Stimulated activated CD8-positive, alpha-beta memory T cell treated with anti-CD3 and anti-CD28 coated beads, Interleukin-4, amount 100 ng/mL, for 4 hours (primary cell): Measurements from ENCODE around the gene CRYBB3.

ENCODE experiments used
- DNase-seq, 2 donors: peaks; one replicate each; pipeline ENCODE4 v3.0.0-alpha.2; 2020; ENCODE audit warnings: low read depth in 2 of 2, low spot score in 1 of 2

Gene CRYBB3

DNA sequence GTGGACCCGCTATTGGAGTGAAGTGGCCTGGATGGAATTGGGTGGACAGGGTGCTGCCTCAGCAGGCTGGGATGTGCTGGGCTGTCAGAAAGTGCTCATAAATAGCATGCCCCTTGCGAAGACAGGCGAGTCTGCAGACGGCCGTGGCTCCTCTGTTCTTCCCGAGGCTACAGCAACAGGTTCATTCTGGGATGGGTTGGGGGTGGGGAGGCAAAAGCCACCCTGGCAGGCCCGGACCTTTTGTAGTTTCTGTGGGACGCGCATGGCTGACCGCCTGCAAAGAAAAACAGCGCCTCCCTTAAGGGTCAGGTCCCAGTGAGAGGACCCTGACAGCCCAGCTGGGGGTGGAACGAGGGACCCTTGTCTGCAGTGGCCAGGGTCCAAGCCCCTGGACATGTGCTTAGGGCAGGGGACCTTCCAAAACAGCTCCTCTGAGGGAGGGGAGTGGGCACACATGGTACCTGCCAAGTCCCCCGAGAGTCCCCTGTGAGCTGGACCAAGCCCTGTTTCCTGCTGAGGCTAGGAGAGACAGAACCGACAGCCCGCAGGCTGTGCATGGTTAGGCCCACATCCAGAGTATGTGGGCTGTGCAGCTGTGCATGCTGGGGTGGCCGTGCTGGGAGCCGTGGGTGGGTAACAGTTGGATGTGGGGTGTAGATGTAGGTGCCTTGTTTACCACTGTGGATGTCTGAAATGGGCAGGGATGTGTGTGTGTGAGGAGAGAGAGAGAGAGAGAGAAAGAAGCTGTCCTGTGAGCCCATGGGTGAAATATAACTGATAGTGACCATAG, at the start of gene CRYBB3:
Gene CRYBB3, plus strand, starts transcription at position 128 of the 790 bp plus-strand sequence. CDS start 1,539 bp downstream, outside the sequence.
- no peak for DNase-seq

- no peak for DNase-seq
Measured at GRCh38 chr22:25153961-25154666, 45.5 kb upstream of the CRYBB3 start.

GRCh38 chr22:25154667-25154999, 45.0 kb upstream of the CRYBB3 start:
- no peak for DNase-seq

DNA sequence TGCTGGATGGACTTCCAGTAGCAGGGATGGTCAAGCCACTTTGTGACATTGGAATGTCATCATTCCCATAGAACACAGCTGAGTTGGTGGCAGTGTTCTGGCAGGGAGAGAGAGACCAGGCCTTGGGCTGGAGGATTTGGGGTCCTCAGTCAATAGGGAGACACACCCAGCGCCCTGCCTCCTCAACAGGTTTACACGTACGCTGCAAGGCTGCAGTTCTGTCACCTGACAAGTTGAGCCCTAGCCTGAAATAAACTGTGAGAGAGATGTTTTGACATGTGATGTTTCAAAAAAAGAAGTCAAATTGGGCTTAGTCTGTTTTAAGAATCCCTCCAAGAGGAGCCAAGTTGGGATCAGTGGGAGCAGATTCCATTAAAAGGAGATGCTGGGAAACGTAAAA, 42.9 kb upstream of the CRYBB3 start:
- DNase-seq = no peak

DNA sequence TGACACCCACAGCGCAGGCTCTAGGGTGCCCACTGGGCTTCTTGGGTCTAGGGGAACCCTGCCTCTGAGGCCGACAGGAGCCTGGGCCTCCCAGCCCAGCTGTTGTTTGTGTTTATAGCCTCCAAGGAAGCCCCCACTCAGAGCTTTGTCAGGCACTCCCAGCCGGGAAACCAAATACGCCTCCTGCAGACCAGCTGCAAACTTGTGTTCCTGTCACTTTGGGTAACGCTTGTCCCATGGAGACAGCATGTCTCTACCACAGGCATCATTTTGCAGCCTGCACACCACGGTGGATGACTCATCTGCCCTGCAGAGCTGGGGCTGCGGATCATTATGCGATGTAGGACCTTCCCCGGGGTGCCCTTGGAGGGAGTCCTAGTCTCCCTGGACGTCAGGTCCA, 40.6 kb upstream of the CRYBB3 start:
- no peak for DNase-seq

DNA sequence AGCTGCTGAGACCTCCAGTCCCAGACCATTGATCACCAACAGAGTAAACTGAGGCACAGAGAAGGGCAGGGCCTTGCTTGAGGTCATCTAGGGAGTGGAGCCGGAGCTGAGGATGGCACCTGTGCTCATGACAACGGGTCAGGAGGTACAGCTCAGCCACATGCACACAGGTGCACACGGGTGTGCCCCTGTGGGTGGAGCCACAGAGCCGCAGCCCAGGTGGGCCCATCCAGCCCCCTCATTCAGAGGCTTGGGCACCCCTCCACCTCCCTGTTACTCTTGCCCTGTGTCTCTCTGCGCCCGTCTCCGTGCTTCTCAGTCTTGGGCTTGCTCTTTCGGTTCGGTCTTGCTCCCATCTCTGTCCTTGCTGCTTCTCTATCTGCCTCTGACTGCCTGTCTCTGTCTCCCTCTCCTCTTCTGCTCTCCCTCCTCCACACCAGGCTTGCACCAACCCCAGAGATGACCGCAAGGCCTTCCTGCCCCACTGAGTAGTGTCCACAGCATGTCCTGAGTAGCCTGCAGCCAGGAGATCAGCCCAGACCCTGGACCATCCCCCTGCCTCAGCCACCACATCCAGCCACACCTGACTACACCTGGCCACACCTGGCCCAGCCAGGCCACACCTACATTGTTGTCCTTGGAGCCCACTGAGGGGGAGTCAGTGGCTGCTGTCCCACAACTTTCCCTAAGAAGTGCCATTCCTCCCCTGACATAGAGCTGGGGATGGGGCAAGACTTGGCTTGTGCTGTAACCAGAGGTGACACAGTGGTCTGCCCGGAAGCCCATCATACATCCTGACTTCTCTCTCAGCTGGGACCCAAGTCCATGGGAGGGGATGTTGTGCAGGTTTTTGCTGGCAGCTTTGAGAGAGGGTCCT, 39.3 kb upstream of the CRYBB3 start:
- no peak for DNase-seq

DNA sequence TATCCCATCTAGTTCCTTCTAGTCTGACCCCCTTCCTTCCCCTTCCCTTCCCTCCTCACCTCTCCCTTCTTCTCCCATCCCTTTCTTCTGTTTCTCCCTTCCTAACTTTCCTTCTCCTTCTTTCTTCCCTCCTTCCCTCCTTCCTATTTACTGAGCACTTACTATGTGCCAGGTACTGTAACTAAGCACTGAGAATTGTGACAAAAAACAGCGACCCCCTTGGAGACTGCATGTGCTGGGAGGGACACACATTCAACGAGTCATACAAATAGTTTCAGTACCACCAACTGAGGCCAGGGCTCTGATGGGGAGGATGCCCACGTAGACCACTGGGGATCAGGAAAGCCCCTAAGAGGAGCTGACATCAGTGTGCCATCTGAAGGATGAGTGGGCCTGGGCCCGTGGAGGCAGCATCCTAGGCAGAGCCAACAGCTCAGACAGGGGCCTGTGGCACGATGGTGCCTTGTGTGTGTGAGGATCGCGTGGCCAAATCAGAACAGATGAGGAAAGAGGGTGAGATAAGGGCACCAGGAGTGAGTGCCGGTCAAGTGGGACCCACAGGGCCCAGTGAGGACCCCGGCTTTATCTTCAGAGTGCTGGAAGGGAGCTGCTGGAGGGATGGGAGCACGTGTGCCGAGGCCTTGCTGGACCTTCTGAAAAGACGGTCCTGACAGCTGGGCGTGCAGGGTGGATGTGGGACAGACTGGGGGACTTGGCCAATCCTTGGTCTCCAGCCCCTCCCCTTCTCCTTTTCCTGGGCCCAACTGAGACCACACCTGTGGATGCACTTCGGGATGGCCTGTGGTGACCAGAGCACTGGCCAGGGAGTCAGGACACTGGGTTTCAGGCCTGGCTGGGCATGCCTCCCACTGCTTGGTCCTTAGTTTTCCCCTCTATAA, 38.4 kb upstream of the CRYBB3 start:
- DNase-seq = no peak

- DNase-seq = no peak
Measured at GRCh38 chr22:25161916-25162530, 37.6 kb upstream of the CRYBB3 start.

DNA sequence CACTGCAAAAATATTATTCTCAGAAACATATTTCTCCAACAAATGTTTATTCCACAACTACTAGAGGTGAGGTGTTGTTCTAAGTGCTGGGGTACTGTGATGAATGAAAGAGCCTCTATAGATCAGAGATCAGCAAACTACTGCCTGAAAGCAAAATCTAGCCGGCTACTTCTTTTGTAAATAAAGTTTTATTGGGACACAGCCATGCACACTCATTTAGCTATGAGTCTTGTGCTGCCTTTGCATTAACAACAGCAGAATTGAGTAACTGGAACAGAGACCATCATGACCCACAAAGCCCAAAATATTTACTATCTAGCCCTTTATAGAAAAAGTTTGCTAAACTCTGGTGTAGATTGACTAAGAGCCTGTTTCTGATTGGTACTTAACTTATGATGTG, 37.1 kb upstream of the CRYBB3 start:
- DNase-seq = no peak

DNA sequence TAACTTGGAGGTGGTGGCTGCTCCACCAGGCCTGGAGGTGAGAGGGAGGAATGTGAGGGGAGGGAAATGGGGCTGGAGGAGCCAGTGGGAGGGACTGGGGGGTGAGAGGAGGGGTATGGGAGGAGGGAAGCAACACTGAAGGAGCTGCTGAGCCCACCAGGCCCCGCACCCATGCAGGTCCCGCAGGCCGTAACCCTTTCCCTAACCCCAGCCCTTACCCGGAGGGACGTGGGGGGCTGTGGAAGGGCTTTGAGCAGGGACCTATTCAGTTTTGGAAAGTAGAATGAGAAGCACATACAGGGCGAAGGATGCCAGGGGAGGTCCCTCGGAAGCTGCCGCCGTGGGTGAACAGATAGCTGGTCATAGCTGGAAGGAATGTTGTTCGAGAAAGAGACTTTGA, 33.9 kb upstream of the CRYBB3 start:
- no peak for DNase-seq

GRCh38 chr22:25166266-25167040, 33.2 kb upstream of the CRYBB3 start:
- DNase-seq = no peak

GRCh38 chr22:25167082-25167481, 32.6 kb upstream of the CRYBB3 start:
- DNase-seq = no peak

- no peak for DNase-seq
Measured at GRCh38 chr22:25167834-25168601, 31.6 kb upstream of the CRYBB3 start.

DNA sequence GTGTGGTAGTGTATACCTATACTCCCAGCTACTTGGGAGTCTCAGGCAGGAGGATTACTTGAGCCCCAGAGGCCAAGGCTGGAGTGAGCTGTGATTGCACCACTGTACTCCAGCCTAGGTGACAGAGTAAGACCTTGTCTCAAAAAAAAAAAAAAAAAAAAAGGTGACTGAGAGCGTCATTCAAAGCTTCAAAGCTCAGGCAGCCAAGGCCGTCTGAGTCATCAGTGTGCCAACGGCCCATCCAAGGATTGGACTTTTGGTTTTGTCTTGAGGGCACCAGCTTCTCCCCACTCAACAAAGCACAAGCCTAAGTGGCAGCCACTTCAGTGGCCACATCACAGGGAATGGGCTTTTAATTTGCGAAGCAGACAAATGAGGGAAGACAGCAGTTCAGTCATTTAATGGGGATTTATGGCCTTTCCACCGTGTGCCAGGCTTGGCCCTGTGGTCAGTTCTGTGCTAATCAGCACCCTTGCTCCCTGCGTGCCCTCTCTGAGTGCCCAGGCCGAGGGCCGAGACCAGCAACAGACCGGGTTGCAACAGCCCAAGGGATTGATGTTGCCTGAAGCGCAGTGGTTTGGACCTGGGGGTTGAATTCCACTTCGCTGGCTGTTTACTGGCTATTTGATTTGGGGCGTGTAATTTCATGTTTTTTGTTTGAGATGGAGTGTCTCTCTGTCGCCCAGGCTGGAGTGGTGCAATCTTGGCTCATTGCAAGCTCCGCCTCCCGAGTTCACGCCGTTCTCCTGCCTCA, 30.2 kb upstream of the CRYBB3 start:
- DNase-seq = no peak

DNA sequence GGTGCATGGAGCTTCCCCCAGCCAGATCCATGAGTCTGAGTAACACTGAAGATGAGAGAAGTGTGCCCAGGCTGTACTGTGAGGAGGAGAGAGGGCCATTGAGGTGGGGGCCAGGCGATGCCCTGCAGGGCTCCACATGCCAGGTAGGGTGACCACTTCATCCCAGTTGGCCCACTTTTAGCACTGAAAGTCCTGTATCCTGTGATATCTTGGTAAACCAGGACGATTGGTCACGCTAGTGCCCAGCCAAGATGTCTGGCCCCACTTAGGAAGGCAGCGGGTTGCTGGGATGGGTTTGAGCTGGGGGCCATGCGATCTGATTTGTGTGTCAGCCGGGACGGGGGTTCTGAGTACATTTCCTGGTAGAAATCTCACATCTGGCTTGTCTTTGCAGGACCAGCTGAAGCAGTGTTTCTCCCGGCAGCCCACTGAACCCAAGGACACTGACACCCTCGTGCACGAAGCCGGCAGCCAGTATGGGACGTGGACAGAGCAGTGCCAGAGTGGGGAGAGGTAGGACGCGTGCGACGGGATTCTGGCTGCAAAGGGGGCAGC, 29.2 kb upstream of the CRYBB3 start:
- no peak for DNase-seq

- no peak for DNase-seq
Measured at GRCh38 chr22:25172153-25172552, 27.5 kb upstream of the CRYBB3 start.

- DNase-seq = no peak
Measured at GRCh38 chr22:25174156-25174887, 25.3 kb upstream of the CRYBB3 start.
